DND-41 (cell line): ENCODE data around the gene SLC8A2.

Experiments used
- EZH2 ChIP-seq: IDR thresholded peaks from 3 replicates; pipeline ENCODE4 v1.6.1; 2012; ENCODE audit warnings: borderline replicate concordance, low read depth, mild to moderate bottlenecking, moderate library complexity, low read length, inconsistent platforms; ENCODE audit not compliant: severe bottlenecking
- TF ChIP-seq, protein P1 (sequence below): IDR thresholded peaks from 2 replicates; pipeline ENCODE4 v1.5.1; 2012; ENCODE audit warnings: borderline replicate concordance, low read length, moderate library complexity, mild to moderate bottlenecking; ENCODE audit not compliant: poor library complexity, severe bottlenecking; ENCODE audit errors: extremely low read depth

DNA sequence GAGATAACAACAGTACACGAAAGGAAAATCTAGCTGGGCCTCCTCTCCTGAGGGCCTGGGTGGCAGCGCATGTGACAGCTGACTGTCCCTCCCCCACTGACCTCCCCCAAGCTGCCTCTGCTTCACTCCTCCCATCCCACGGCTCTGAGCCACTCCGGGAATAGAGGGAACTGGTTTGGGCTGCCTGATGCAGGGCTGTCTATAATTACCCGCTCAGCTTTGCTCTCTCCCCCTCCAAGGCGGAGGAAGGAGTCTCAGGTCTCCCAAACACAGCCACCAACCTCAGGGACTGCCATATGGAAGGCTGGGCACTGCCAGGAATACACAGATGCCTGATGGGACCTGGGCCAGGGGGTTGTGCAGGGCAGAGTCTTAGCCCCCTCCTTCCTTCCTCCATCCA, 35.3 kb upstream of the SLC8A2 start:
- TF ChIP-seq, protein P1, sequence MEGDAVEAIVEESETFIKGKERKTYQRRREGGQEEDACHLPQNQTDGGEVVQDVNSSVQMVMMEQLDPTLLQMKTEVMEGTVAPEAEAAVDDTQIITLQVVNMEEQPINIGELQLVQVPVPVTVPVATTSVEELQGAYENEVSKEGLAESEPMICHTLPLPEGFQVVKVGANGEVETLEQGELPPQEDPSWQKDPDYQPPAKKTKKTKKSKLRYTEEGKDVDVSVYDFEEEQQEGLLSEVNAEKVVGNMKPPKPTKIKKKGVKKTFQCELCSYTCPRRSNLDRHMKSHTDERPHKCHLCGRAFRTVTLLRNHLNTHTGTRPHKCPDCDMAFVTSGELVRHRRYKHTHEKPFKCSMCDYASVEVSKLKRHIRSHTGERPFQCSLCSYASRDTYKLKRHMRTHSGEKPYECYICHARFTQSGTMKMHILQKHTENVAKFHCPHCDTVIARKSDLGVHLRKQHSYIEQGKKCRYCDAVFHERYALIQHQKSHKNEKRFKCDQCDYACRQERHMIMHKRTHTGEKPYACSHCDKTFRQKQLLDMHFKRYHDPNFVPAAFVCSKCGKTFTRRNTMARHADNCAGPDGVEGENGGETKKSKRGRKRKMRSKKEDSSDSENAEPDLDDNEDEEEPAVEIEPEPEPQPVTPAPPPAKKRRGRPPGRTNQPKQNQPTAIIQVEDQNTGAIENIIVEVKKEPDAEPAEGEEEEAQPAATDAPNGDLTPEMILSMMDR = no peak
- TF ChIP-seq EZH2 = no peak
